ENCODE data around the gene GATAD2A.

Gene GATAD2A

DNA sequence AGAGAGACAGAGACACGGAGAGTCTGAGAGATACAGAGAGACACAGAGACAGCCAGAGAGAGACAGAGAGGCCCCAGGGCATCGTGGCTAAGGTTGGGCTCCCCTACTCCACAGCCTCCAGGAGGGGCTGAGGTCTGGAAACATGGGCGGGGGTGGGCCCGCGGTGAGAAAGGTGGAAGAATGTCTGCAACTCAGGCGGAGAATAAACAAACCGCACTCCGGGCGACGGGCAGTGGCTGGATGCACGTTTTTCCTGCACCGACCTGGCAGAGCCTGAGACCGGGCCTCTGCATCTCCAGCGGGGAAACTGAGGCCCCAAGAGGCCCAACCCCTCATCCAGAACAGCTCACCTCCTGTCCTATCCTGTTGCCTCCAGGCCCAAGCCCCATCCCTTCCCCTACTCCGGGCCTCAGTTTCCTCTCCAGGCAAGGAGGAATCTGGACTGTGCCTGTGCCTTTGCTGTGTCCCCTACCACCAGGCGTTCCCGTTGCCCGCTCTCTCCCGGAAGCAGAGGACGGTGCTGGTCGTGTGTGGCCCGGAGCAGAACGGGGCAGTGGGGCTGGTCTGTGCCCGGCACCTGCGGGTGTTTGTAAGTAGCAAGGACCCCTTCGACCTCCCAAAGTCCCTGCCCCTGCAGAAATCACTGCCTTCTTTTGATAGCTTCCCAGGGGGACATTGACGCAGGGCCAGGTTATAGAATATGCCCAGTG is 129.2 kb downstream of the GATAD2A start:
- no peak for DNase-seq

DNA sequence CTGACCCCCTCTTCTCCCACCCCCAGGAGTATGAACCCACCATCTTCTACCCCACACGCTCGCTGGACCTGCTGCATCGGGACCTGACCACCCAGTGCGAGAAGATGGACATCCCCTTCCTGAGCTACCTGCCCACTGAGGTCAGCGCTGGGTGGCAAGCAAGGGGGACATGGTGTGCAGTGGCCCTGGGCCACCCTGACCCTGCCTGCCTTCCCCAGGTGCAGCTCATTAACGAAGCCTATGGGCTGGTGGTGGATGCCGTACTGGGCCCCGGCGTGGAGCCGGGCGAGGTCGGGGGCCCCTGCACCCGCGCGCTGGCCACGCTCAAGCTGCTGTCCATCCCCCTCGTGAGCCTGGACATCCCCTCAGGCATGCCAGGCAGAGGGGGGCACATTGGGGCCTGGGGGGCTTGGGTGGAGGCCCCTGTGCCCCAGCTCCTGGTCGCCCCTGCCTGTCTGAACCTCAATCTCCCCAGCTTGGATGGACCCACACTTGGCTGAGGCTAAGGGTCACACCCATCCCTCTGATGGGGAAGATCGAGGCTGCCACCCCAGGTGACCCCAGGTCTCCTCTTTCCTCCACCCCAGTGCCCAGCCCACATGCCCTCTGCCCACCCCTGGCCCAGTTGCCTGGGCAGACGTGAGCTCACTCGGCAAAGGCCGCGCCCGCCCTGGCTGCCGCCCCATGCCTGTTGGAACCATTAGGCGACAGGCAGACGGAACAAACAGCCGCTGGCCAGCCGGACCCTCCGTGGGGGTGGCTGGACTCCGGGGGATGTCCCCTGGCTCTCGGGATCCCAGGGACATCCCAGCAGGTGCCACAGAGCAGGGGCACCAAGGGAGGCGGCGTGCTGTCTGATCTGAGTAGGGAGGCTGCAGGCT is 130.1 kb downstream of the GATAD2A start:
- no peak for DNase-seq

DNA sequence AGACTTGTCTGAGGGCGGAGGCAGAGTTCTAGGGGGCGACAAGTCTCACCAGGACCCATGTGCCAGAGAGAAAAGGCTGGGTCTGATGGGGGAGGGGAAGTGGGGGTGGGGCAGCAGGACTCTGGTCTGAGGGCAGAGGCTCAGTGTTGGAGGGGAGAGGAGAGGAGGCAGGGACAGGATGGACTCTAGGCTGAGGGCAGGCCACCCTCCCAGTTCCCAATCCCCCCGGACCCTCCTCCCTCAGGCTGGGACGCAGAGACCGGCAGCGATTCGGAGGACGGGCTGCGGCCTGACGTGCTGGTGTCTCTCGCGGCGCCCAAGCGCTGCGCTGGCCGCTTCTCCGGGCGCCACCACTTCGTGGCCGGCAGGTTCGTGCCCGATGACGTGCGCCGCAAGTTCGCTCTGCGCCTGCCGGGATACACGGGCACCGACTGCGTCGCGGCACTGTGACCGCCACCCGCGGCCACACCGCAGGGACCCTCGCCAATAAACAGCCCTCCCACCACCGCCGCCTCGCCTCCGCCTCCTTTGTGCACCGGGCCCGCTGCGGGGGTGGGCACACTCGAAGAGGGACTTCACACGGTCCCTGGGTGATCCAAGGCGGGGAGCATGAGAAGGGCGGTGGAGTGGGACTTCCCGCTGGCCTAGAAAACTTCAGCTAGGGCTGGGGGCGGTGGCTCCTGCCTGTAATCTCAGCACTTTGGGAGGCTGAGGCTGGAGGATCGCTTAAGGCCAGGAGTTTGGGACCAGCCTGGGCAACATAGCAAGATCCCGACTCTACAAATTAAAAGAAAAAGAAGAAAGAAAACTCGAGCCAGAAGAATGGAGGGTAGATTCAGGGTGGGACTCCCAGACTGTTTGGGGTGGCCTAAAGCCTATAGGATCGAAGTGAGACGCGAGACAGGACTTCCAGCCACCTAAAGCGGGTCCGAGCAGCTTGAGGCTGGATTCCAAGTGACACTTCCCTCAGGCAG is 131.9 kb downstream of the GATAD2A start:
- no peak for DNase-seq

DNA sequence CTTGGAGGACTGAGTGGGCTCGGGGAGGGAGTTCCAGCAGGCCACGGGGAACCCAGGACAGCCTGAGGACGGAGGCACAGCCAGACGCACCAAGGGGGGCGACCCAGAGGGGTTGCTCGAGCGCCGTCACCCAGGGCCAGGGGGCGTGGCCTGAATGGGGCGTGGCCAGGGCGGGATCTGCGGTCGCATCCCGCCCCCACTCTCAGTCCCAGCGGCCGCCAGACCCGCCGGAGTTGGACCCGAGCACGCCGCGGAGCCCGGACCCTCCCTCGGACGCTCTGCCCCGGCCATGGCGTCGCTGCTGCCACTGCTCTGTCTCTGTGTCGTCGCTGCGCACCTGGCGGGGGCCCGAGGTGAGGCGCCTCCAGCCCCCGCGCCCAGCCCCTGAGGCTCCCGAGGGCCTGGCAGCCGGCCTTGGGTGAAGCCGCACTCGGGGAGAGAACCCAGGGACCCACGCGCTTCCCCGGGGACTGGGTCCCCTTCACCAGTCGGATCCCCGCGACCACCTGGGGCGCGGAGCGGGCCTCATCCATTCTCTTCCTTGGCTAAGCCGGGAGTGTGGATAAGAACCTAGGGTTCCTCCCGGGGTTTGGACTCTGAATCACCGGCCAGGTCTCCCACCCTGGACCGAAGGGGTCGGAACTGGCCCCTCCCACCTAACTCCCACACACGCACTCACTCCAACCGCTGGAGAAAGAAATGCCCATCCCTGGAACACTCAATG is 132.7 kb downstream of the GATAD2A start, which contains the start of gene CILP2:
Gene CILP2 (plus strand): TSS at position 205 of the 724 bp plus-strand sequence. CDS start 85 bp downstream, at position 290.
- peak; percentile 11 for DNase-seq

DNA sequence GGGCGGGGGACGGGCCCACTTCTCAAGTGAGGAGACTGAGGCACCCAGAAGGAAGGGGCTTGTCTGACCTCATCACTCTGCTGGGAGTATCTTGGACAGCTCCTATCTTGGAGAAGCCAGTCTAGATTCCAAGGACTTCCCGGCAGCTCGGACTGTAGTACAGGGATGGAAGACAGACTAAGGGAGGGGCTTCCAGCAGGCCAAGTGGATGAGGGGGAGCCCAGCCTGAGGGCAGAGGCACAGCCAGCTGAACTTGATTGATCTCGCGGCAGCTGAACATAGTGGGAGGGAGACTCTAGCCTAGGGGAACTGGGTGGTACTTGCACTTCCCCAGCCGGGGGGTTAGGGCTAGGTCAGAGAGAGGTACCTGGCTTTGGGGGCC is 133.3 kb downstream of the GATAD2A start:
- DNase-seq, result no peak

DNA sequence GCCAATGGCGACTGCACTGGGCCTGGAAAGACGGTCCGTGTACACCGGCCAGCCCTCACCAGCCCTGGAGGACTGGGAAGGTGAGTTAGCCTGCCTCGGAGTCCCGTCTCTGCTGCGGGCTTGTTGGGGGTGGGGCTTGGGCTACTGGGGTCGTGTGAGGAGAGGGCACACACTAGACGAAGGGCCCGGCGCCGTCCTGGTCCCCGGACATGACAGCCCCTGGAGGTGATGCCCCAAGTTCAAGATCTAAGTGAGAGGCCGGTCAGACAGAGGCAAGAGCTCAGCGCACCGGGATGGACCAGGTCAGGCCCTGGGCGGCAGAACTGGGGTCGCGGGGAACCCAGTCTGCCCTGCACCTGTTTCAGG is 134.2 kb downstream of the GATAD2A start:
- no peak for DNase-seq

DNA sequence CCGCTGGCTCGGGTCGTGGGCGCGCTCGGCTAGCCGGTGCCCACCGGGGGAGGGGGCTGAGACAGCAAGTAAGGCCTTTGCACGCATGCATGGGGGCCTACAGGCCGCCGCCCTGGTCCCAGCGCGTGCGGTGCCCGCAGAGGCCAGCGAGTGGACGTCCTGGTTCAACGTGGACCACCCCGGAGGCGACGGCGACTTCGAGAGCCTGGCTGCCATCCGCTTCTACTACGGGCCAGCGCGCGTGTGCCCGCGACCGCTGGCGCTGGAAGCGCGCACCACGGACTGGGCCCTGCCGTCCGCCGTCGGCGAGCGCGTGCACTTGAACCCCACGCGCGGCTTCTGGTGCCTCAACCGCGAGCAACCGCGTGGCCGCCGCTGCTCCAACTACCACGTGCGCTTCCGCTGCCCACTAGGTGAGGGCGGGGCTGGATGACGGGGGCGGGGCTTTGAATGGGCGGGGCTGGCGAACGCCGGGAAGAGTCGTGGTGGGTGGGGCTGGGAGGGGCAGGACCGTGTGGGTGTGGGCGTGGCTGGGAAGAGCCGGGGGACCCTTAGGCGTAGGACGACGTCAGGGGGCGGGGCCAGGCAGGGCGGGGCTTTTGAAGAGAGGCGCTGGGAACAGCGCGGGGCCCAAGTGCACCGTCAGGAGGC is 134.7 kb downstream of the GATAD2A start:
- DNase-seq, result peak; percentile 78

DNA sequence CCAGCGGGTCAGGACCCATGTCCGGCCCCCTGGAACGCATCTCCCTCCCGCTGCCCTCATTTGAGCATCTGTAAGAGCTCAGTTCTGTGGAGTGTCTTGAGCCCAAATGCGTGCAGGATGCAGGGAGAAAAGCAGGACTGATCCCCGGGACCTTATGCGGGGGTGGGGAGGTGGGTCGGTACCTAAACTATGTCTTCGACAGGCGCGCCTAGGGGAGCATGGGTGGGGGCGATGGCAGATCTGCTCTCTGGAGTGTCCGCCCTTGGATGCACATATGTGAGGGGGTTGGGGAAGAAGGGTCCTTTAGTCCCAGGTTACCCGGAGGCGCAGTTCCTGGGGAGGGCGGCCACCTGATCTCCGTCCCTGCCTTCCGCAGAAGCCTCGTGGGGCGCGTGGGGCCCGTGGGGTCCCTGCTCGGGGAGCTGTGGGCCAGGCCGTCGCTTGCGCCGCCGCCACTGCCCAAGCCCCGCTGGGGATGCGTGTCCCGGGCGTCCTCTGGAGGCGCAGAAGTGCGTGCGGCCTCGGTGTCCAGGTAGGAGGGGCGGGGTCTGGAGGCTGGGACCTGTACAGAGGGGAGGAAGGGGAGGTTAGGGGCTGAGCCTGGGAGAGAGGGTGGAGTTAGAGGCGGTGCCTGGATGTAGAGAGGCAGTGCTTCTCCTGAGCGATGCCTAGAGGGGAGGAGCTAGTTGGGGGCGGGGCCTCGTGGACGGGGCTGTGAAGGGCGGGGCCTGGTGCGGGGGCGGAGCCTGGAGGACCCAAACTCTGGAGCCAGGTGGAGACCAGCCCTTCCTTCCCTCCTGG is 135.4 kb downstream of the GATAD2A start:
- peak; percentile 79 for DNase-seq

DNA sequence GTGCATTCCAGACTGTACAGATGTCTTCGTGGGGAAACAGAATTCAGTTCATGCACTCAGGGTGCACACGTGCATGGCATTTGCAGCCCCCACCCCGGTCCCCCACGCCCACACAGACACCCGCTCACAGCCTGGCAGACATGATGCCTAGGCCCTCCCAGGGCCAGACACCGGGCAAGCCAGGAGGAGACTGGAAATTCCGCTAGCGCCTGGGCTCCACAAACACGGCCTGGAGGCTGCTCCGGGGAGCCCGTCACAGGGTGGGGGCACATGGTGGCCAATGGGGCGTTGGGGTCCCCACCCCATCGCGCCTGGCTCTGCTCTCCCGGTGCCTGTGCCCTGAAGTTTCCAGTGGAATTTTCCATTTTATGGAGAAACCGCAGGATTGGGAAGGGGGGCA is 136.1 kb downstream of the GATAD2A start:
- no peak for DNase-seq

DNA sequence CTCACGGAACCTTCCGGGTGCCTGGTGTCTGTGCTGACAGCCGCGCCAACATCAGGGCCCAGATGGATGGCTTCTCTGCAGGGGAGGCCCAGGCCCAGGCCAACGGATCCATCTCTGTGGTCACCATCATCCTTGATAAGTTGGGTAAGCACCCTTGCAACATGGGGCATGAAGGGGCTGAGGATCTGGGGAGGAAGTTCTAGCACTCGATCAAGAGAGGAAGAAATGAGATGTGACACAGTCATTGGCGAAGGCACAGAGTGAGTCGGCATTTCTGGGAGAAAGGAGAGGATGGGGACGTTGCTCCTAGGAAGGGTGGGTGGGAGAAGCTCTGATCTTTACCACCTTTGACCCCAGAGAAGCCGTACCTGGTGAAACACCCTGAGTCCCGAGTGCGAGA is 137.0 kb downstream of the GATAD2A start:
- DNase-seq, result peak; percentile 16

DNA sequence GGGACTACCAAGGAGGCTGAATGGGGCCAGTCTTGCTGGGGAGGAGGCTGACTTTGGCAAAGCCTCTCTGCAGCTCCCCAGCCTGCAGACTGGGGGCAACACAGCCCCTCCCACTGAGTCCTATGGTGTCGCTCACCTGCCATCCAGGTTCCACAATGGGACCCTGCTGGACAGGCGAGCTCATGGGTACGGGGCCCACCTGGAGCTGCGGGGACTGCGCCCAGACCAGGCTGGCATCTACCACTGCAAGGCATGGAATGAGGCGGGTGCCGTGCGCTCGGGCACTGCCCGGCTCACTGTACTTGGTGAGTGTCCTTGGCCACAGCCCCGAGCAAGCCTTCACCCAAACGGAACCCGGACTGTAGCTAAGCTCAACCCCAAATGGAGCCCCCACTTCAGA is 137.6 kb downstream of the GATAD2A start:
- no peak for DNase-seq

DNA sequence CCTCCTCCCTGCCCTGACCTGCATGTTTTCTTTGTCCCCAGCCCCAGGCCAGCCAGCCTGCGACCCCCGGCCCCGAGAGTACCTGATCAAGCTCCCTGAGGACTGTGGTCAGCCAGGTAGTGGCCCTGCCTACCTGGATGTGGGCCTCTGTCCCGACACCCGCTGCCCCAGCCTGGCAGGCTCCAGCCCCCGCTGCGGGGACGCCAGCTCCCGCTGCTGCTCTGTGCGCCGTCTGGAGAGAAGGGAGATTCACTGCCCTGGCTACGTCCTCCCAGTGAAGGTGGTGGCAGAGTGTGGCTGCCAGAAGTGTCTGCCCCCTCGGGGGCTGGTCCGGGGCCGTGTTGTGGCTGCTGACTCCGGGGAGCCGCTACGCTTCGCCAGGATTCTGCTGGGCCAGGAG is 138.2 kb downstream of the GATAD2A start:
- DNase-seq, result no peak

DNA sequence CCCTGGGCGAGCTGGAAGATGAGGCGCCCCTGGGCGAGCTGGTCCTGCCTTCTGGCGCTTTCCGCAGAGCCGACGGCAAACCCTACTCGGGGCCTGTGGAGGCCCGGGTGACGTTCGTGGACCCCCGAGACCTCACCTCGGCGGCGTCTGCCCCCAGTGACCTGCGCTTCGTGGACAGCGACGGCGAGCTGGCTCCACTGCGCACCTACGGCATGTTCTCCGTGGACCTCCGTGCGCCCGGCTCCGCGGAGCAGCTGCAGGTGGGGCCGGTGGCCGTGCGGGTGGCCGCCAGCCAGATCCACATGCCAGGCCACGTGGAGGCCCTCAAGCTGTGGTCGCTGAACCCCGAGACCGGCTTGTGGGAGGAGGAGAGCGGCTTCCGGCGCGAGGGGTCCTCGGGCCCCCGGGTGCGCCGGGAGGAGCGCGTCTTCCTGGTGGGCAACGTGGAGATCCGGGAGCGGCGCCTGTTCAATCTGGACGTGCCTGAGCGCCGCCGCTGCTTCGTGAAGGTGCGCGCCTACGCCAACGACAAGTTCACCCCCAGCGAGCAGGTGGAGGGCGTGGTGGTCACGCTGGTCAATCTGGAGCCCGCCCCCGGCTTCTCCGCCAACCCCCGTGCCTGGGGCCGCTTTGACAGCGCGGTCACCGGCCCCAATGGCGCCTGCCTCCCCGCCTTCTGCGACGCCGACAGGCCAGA is 138.9 kb downstream of the GATAD2A start:
- DNase-seq, result no peak

DNA sequence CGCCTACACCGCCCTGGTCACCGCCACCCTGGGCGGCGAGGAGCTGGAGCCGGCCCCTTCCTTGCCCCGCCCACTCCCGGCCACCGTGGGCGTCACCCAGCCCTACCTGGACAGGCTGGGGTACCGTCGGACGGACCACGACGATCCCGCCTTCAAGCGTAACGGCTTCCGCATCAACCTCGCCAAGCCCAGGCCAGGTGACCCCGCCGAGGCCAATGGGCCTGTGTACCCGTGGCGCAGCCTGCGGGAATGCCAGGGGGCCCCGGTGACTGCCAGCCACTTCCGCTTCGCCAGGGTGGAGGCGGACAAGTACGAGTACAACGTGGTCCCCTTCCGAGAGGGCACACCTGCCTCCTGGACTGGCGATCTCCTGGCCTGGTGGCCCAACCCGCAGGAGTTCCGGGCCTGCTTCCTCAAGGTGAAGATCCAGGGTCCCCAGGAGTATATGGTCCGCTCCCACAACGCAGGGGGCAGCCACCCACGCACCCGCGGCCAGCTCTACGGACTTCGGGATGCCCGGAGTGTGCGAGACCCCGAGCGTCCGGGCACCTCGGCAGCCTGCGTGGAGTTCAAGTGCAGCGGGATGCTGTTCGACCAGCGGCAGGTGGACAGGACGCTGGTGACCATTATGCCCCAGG is 139.6 kb downstream of the GATAD2A start:
- DNase-seq, result no peak

DNA sequence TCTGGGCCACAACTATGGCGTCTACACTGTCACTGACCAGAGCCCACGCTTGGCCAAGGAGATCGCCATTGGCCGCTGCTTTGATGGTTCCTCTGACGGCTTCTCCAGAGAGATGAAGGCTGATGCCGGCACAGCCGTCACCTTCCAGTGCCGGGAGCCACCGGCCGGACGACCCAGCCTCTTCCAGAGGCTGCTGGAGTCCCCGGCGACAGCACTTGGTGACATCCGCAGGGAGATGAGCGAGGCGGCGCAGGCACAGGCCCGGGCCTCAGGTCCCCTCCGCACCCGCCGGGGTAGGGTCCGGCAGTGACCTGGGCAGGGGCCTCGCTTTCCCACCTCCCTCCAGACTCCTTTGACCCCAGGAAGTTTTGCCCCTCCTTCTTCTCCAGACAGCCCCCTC is 140.2 kb downstream of the GATAD2A start:
- no peak for DNase-seq

DNA sequence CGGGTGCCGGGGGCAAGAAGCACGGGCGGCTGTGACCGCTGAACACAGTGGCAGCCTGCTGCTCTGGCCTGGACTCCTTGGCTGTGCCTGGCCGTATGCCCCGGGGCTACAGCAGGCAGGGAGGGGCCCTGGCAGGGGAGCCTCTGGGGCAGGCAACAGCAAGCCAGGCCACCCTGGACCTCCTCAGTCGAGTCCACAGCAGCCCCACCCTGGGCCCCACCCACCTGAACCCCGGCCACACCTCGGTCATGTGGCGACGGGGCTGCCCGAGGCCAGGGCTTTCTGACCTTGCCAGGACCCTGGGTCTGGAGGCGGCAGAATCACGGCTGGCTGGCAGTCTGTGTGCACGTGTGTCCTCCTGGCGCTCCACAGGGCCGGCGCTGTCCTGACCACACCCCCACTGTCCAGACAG is 141.3 kb downstream of the GATAD2A start:
- DNase-seq, result no peak

DNA sequence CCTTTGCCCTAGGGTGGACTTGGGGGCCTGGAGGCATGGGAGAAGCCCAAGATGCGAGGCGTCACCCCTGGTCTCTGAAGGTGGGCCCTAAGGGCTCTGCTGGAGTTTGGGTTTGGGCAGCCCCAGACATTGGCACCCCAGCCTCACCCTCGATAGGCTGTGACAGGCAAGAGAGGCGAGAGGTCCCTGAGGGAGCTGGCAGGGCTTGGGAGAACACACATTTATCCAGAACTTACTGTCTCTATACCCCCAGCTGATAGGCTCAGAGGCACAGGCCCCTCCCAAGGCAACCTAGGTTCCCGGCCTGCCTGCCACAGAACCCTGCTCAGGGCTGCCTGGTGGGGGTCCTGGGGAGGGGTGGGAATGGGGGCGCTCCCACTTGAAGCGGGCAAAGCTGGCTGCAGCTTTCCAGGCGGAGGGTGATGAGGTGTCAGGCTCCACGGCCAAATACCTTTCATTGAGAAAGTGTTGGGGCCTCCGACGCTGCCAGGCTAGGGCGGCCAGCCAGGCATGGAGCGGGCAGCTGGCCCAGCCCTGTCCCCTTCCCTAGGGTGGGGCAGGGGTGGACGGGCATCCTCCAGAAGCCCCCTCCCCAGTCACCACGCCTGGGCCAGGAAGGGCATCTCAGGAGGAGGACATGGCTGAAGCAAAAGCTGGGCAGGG is 142.3 kb downstream of the GATAD2A start:
- DNase-seq, result no peak

DNA sequence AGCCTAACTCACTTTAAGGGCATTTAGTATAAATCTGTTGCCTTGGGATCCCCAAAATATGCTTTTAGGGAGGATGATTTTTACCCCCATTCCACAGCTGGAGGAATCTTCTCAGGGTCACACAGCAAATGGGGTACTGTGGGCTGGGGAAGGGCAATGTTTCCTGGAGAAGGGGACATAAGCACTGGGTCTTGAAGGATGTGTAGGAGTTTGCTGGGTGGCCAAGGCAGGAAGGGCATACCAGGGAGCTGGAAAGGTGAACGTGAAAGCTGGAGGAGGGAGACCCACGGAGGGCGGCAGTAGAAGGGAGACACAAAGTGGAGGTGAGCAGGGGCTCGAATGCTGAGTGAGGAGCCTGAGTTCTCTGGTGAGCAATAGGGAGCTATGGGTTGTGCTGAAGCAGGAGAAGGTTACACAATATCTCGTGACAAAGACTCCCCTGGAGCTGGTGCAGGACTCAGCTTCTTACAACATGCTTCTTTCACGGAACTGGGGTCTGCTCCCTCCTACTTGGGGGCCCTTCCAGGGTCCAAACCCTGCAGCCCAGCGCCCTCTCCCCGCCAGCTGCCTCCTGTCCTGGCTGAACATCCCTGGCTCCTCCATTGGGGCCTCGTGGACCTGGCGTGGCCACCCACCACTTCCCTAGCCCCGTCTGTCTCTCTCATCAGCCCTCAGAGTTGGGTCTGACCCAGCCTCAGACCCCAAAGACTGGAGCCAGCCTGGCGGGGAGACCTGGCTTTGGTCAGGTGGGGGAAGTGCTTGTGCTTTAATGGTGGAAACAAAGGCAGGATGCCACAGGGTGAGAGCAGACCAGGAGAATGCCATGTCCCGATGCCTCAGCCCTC is 143.7 kb downstream of the GATAD2A start:
- no peak for DNase-seq

Measured in CD4-positive, alpha-beta T cell treated with Interferon gamma for 1 hour (primary cell).